Prostate gland (tissue), 2 donors: ENCODE measurements around the gene CD207.

Experiments used
- POLR2A ChIP-seq: fragments of 450-650 bp; IDR thresholded peaks from one replicate; pipeline ENCODE4 v1.6.1; 2016; ENCODE audit warnings: antibody characterized with exemption, mild to moderate bottlenecking
- POLR2AphosphoS5 ChIP-seq: sonication (generic); formaldehyde crosslinking; IDR thresholded peaks from one replicate; pipeline ENCODE4 v1.6.1; 2017; ENCODE audit warnings: antibody characterized with exemption
- TF ChIP-seq, protein P1 (sequence below), 4 experiments: fragments of 200-600 bp in 2 of 4; fragments of 450-650 bp in 2 of 4; sonication (generic) in 2 of 4; IDR thresholded peaks; 1 replicate in 3 of 4; 2 replicates in 1 of 4; pipeline ENCODE4 v1.5.1; 2016 to 2019; ENCODE audit warnings: antibody characterized with exemption in 4 of 4, mild to moderate bottlenecking in 2 of 4, moderate library complexity in 2 of 4

DNA sequence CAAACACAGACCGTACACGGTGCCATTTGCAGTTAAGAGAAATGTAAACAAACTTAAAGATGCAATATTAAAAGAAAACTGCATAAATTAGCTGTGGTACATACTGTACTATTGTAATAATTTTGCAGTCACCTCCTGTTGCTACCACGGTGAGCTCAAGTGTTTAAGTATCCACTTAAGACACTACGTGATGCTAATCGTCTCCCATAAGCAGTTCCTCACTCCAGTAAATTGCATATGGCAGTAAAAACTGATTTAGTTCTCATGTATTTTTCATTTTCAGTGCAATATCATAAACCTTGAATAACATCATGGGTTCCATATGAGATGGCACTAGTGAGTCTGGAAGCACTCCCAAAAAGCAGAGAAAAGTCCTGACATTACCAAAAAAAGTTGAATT lies 29.6 kb downstream of the CD207 start:
- TF ChIP-seq, protein P1, sequence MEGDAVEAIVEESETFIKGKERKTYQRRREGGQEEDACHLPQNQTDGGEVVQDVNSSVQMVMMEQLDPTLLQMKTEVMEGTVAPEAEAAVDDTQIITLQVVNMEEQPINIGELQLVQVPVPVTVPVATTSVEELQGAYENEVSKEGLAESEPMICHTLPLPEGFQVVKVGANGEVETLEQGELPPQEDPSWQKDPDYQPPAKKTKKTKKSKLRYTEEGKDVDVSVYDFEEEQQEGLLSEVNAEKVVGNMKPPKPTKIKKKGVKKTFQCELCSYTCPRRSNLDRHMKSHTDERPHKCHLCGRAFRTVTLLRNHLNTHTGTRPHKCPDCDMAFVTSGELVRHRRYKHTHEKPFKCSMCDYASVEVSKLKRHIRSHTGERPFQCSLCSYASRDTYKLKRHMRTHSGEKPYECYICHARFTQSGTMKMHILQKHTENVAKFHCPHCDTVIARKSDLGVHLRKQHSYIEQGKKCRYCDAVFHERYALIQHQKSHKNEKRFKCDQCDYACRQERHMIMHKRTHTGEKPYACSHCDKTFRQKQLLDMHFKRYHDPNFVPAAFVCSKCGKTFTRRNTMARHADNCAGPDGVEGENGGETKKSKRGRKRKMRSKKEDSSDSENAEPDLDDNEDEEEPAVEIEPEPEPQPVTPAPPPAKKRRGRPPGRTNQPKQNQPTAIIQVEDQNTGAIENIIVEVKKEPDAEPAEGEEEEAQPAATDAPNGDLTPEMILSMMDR (IDR thresholded peaks at IDR 0.05) = no peak
- TF ChIP-seq POLR2A (no peak), POLR2AphosphoS5 (no peak)
